HG03066 (cell line): ENCODE data around the gene PTPN3.

Experiments
- ATAC-seq: cut with Tn5 transposase; IDR thresholded peaks from one replicate; pipeline ENCODE4 v1.9.1; 2021; ENCODE audit warnings: low read depth; ENCODE audit not compliant: unreplicated experiment

Gene PTPN3

GRCh38 chr9:109506097-109506712 is 8.1 kb upstream of the PTPN3 start:
- no peak for ATAC-seq

GRCh38 chr9:109504689-109505088 is 6.6 kb upstream of the PTPN3 start:
- no peak for ATAC-seq

GRCh38 chr9:109500421-109500974 is 2.4 kb upstream of the PTPN3 start:
- ATAC-seq, result no peak

- ATAC-seq, result no peak
Measured at GRCh38 chr9:109499631-109500410, 1.7 kb upstream of the PTPN3 start.

GRCh38 chr9:109499093-109499630 is 1.1 kb upstream of the PTPN3 start:
- no peak for ATAC-seq

GRCh38 chr9:109497226-109498153 is 617 bp downstream of the PTPN3 start:
- no peak for ATAC-seq

GRCh38 chr9:109496841-109497225 is 1.3 kb downstream of the PTPN3 start:
- no peak for ATAC-seq

- no peak for ATAC-seq
Measured at GRCh38 chr9:109496218-109496617, 1.9 kb downstream of the PTPN3 start.

- no peak for ATAC-seq
Measured at GRCh38 chr9:109493648-109494047, 4.5 kb downstream of the PTPN3 start.

GRCh38 chr9:109491590-109491989 is 6.5 kb downstream of the PTPN3 start:
- no peak for ATAC-seq

- ATAC-seq, result no peak
Measured at GRCh38 chr9:109488791-109489492, 9.2 kb downstream of the PTPN3 start.

- no peak for ATAC-seq
Measured at GRCh38 chr9:109488351-109488750, 9.8 kb downstream of the PTPN3 start.

- ATAC-seq, result no peak
Measured at GRCh38 chr9:109487247-109487646, 10.9 kb downstream of the PTPN3 start.

GRCh38 chr9:109483744-109484429 is 14.2 kb downstream of the PTPN3 start:
- no peak for ATAC-seq

GRCh38 chr9:109482391-109482916 is 15.7 kb downstream of the PTPN3 start:
- ATAC-seq, result no peak

GRCh38 chr9:109481856-109482255 is 16.3 kb downstream of the PTPN3 start:
- ATAC-seq, result no peak

GRCh38 chr9:109479822-109480221 is 18.3 kb downstream of the PTPN3 start:
- ATAC-seq, result no peak

- no peak for ATAC-seq
Measured at GRCh38 chr9:109478665-109479380, 19.3 kb downstream of the PTPN3 start.
